Transverse colon (tissue), 4 donors: ENCODE measurements around the gene MAP4. TPM values are rescaled to one million over a fixed set of nuclear protein-coding genes. Genes with fewer than 3 reads are reported as not detected.

ENCODE experiments used
- DNase-seq: peaks from one replicate; pipeline ENCODE4 v3.0.0-alpha.2; 2019
- H3K27ac ChIP-seq, 4 donors: fragments of 200-600 bp; sonication (generic); 2 replicates each; pipeline ENCODE4 v1.5.1; 2016 to 2018; ENCODE audit warnings: inconsistent platforms in 4 of 4
- H3K27me3 ChIP-seq: fragments of 200-600 bp; sonication (generic); 2 replicates; pipeline ENCODE4 v1.5.1; 2017; ENCODE audit warnings: inconsistent platforms
- H3K36me3 ChIP-seq, 4 donors: fragments of 200-600 bp; sonication (generic); 2 replicates each; pipeline ENCODE4 v1.5.1; 2017 to 2019; ENCODE audit warnings: inconsistent platforms in 4 of 4
- H3K4me1 ChIP-seq, 4 donors: fragments of 200-600 bp; sonication (generic); 2 replicates each; pipeline ENCODE4 v1.5.1; 2017 to 2020; ENCODE audit warnings: inconsistent platforms in 4 of 4
- H3K4me3 ChIP-seq, 4 donors: fragments of 200-600 bp; sonication (generic); 1 replicate in 1 of 4; 2 replicates in 3 of 4; pipeline versions ENCODE4 v1.5.1 to v1.6.1; 2017 to 2019; ENCODE audit warnings: inconsistent platforms in 4 of 4
- H3K9me3 ChIP-seq, 2 donors: fragments of 200-600 bp; sonication (generic); 2 replicates each; pipeline ENCODE4 v1.5.1; 2017 to 2019; ENCODE audit warnings: inconsistent platforms in 2 of 2
- CTCF ChIP-seq, 5 experiments: fragments of 200-600 bp in 3 of 5; fragments of 450-650 bp in 2 of 5; sonication (generic) in 3 of 5; IDR thresholded peaks; 1 replicate in 2 of 5; 2 replicates in 3 of 5; pipeline ENCODE4 v1.5.1; 2016 to 2017; ENCODE audit warnings: antibody characterized with exemption in 5 of 5, inconsistent platforms in 3 of 5, mild to moderate bottlenecking in 2 of 5, moderate library complexity in 1 of 5
- EP300 ChIP-seq: sonication (generic); formaldehyde crosslinking; IDR thresholded peaks from one replicate; pipeline ENCODE4 v1.6.1; 2017; ENCODE audit warnings: antibody characterized with exemption, low read depth
- POLR2A ChIP-seq: fragments of 450-650 bp; IDR thresholded peaks from one replicate; pipeline ENCODE4 v1.6.1; 2016; ENCODE audit warnings: antibody characterized with exemption, mild to moderate bottlenecking, moderate library complexity
- POLR2AphosphoS5 ChIP-seq, 3 donors: sonication (generic); formaldehyde crosslinking; IDR thresholded peaks; one replicate each; pipeline ENCODE4 v1.6.1; 2016; ENCODE audit warnings: antibody characterized with exemption in 3 of 3
- WGBS, 2 donors: methylation state at CpG; one replicate each; pipeline ENCODE4 v1.1.5; 2018; ENCODE audit warnings: low coverage in 1 of 2; 5-methylcytosine and 5-hydroxymethylcytosine counted together
- in situ Hi-C, 4 donors: fragments of 200-750 bp; cut with MboI; loops; one replicate each; pipeline versions ENCODE4 v1.15.0 to v1.15.1; 2017; ENCODE audit warnings: low sequenced_read_pairs in 3 of 4, low pct_ligation_motif_present in 1 of 4, low pct_unique_long_range_greater_than_20kb in 1 of 4
- intact Hi-C: fragments of 100-400 bp; cut with DNase I; formaldehyde crosslinking; loops from one replicate; pipeline ENCODE4 v1.15.1; 2023; ENCODE audit warnings: low total_unique reads
- total RNA-seq, 4 donors: library from RNA; depleted of rRNA; stranded (reverse); fragments of >200 nt; gene quantifications; one replicate each; pipeline ENCODE4 v1.1.0, GENCODE V29; 2016

MAP4 gene
- total RNA-seq, 4 donors from 2014 or later: 68.8 to 148 (median 82.9) TPM

GRCh38 chr3:48039487-48040190, 23.4 kb upstream of the MAP4 start:
- intact Hi-C loops: no loop called here
- Histone ChIP-seq H3K4me1 (peaks cover 20 to 46% (median 26%) of the 10 kb centered on the region in 4 donors), H3K27ac (peak overlapping the region; percentile 43 to 66 (median 58)), H3K27me3 (no peaks in the 10 kb centered on the region), H3K9me3 (no peaks in the 10 kb centered on the region), H3K36me3 (no peaks in the 10 kb centered on the region), H3K4me3 (no peak overlapping the region)
- in situ Hi-C loops: no loop called here
- TF ChIP-seq POLR2A (no peak), EP300 (no peak), POLR2AphosphoS5 (IDR thresholded peaks at IDR 0.05) (peak in 2 of 3 donors; percentile 9 to 18)
- WGBS, 2 donors: 8% methylated on average over 1 of the region's 1 CpG; no CpG with 5 or more reads in 1 of the 2 donors
- no peak for DNase-seq

GRCh38 chr3:48038971-48039481, 22.8 kb upstream of the MAP4 start:
- Histone ChIP-seq H3K27me3 (no peaks in the 10 kb centered on the region), H3K4me3 (no peak overlapping the region), H3K9me3 (no peaks in the 10 kb centered on the region), H3K4me1 (peaks cover 24 to 52% (median 29%) of the 10 kb centered on the region in 4 donors), H3K36me3 (no peaks in the 10 kb centered on the region), H3K27ac (peak overlapping the region; percentile 43 to 66 (median 58))
- in situ Hi-C loops (no loop called here), intact Hi-C loops (no loop called here)
- DNase-seq: no peak
- WGBS, 2 donors: 46 to 61% methylated on average over 5 to 6 of the region's 6 CpGs
- TF ChIP-seq EP300 (no peak), CTCF (IDR thresholded peaks at IDR 0.05) (no peak), POLR2A (no peak), POLR2AphosphoS5 (IDR thresholded peaks at IDR 0.05) (no peak)

- Histone ChIP-seq H3K36me3 (no peaks in the 10 kb centered on the region), H3K4me1 (peaks cover 12 to 56% (median 17%) of the 10 kb centered on the region in 4 donors), H3K9me3 (no peaks in the 10 kb centered on the region), H3K4me3 (no peak overlapping the region), H3K27me3 (no peaks in the 10 kb centered on the region), H3K27ac (peak overlapping the region; percentile 34 to 68 (median 44))
- intact Hi-C loops: no loop called here
- TF ChIP-seq POLR2AphosphoS5 (IDR thresholded peaks at IDR 0.05) (no peak), EP300 (no peak), CTCF (IDR thresholded peaks at IDR 0.05) (no peak), POLR2A (no peak)
- 0 to 48% methylated on average over 1 to 2 of the region's 2 CpGs for WGBS, 2 donors
- in situ Hi-C loops: no loop called here
- DNase-seq: no peak
These were observed 17.8 kb upstream of the MAP4 start for GRCh38 chr3:48034000-48034516.

- H3K27me3 ChIP-seq: no peaks in the 10 kb centered on the region
- intact Hi-C loops (no loop called here), in situ Hi-C loops (no loop called here)
- no peak overlapping the region for H3K4me3 ChIP-seq
- DNase-seq: no peak
- no peaks in the 10 kb centered on the region for H3K36me3 ChIP-seq
- WGBS, 2 donors: 84 to 85% methylated on average over 3 of the region's 3 CpGs
- no peaks in the 10 kb centered on the region for H3K9me3 ChIP-seq
- TF ChIP-seq POLR2A (no peak), POLR2AphosphoS5 (IDR thresholded peaks at IDR 0.05) (no peak), CTCF (IDR thresholded peaks at IDR 0.05) (no peak), EP300 (no peak)
- peaks cover 4 to 49% (median 9%) of the 10 kb centered on the region in 4 donors for H3K4me1 ChIP-seq
- H3K27ac ChIP-seq: no peak overlapping the region
These were observed 14.0 kb upstream of the MAP4 start for GRCh38 chr3:48030188-48030587.
